AG04449 (cell line): Measurements from ENCODE around the gene HIGD1B.

ENCODE experiments used
- CTCF ChIA-PET: fragments of 350-600 bp; formaldehyde crosslinking; extraction: SDS; loops from one replicate; lab custom pipeline; 2021; ENCODE audit warnings: antibody characterized with exemption; lab: Yijun Ruan, JAX
- POLR2A ChIA-PET: fragments of 400-600, 350-600 bp; formaldehyde crosslinking; extraction: SDS; loops from one replicate; lab custom pipeline; 2020; ENCODE audit warnings: antibody characterized with exemption, inconsistent platforms; lab: Yijun Ruan, JAX
- DNase-seq: peaks from one replicate; pipeline ENCODE4 v3.0.0-alpha.2; 2010; ENCODE audit warnings: low read depth, low spot score
- H3K4me3 ChIP-seq: 2 replicates; pipeline ENCODE4 v1.5.1; 2011; ENCODE audit warnings: low read depth, mild to moderate bottlenecking, control low read depth, low read length
- TF ChIP-seq, protein P1 (sequence below): IDR thresholded peaks from one replicate; pipeline ENCODE4 v1.5.1; 2011; ENCODE audit warnings: mild to moderate bottlenecking, moderate library complexity, low read length, control low read depth, inconsistent platforms; ENCODE audit not compliant: insufficient read depth; ENCODE audit errors: missing control alignments

HIGD1B gene

DNA sequence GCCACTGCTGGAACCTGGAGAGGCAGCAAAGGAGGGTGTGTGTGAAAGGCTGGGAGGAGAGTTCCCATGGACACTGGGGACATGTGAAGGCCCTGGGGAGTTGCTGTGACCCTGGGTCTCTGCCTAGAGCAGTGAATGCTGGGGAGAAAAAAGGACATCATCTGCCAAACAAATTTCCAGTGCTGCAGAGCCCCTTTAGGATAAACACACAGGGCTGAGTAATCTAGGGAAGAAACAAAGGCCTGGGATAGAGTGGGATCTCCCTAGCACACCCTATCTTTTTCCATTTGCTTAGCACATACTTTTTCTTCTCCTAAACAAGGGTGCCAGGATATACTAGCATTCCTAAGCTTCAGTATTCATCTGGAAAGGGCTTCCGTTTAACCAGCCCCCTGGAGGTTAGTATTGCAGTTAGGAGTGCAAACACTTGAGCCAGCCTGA lies 3.3 kb upstream of the HIGD1B start:
- ChIA-PET POLR2A (interaction anchor here (1.4 kb wide), 1 partner anchor 65 kb away, joined by 3 read pairs; no protein-coding TSS in a partner anchor), CTCF (interaction anchor here (0.7 to 8.6 kb wide), 13 partner anchors 8 to 67 kb away, joined by 3 to 89 read pairs (median 5); no protein-coding TSS in a partner anchor)

DNA sequence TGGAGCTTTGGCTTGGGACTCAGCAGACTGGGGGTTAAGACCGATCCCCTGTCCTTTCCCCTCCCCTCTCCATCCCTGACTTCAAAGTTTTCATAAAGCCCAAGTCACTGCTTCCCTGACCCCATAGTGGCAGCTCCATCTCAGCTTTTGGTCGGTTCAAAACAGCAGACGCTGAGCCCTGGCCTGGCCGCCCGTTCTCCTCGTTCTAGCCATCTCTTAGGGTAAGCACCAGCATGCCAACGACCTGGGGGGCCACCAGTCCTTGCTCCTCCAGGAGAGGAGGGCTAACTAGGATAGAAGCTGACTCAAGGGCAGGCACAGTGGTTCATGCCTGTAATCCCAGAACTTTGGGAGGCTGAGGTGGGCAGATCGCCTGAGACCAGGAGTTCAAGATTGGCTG lies 1.5 kb upstream of the HIGD1B start:
- ChIA-PET CTCF (interaction anchor here (0.9 to 8.6 kb wide), 6 partner anchors 10 to 176 kb away, joined by 3 to 89 read pairs (median 10); no protein-coding TSS in a partner anchor), POLR2A (interaction anchor here (0.7 kb wide), 1 partner anchor 174 kb away, joined by 3 read pairs; no protein-coding TSS in a partner anchor)

More for the DNA sequence above, 3.3 kb upstream of the HIGD1B start:
- TF ChIP-seq, protein P1, sequence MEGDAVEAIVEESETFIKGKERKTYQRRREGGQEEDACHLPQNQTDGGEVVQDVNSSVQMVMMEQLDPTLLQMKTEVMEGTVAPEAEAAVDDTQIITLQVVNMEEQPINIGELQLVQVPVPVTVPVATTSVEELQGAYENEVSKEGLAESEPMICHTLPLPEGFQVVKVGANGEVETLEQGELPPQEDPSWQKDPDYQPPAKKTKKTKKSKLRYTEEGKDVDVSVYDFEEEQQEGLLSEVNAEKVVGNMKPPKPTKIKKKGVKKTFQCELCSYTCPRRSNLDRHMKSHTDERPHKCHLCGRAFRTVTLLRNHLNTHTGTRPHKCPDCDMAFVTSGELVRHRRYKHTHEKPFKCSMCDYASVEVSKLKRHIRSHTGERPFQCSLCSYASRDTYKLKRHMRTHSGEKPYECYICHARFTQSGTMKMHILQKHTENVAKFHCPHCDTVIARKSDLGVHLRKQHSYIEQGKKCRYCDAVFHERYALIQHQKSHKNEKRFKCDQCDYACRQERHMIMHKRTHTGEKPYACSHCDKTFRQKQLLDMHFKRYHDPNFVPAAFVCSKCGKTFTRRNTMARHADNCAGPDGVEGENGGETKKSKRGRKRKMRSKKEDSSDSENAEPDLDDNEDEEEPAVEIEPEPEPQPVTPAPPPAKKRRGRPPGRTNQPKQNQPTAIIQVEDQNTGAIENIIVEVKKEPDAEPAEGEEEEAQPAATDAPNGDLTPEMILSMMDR: peak; percentile 9
- no peak for DNase-seq
- no peak overlapping the region for H3K4me3 ChIP-seq

DNA sequence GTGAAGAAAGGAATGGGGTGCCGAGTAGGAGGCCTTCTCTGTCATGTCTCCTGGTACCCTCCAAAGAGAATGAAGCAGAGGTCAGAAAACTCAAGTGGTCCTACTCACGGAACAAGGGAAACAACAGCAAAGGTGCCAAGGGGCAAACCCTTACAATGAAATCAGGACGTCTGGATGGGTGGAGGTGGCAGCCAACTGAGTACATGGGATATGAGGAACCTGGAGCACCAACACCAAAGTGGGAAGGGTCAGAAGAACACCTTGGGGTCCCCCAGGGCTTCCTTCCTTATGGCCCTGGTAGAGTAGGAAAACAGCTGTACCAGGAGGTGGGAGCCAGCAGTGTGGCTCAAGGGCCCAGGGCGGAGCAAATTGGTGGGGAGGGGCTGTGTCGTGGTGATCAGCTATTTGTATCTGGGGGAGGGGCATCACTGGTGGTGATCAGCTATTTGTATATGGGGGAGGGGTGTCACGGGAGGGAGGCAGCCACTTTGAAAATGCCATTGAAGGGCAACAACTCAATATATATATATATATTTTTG lies 643 bp downstream of the HIGD1B start:
- CTCF ChIA-PET: interaction anchor here (0.9 to 8.6 kb wide), 6 partner anchors 10 to 71 kb away, joined by 3 to 89 read pairs (median 4); no protein-coding TSS in a partner anchor
- POLR2A ChIA-PET: no interaction called here

More for the DNA sequence above, 1.5 kb upstream of the HIGD1B start:
- no peak for DNase-seq
- H3K4me3 ChIP-seq: no peak overlapping the region
- TF ChIP-seq, protein P1: no peak

DNA sequence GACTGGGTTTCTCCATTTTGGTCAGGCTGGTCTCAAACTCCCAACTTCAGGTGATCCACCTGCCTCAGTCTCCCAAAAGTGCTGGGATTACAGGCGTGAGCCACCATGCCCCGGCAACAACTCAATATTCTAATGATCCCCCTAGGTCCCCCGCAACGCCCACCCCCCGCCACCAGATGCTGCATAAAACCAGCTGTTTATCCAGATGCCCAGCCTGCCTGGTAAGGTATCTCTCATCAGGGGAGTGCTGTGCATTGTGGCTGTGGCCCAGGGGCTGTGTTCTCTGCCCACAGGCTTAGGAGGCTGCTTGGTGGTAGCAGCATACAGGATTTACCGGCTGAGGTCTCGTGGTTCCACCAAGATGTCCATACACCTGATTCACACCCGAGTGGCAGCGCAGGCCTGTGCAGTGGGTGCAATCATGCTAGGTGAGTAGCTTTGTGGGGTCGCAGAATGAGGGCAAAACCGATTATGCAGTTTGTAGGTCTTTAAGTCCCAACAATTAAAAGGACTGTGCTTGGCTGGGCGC lies 1.3 kb downstream of the HIGD1B start:
- ChIA-PET CTCF (interaction anchor here (0.9 to 8.6 kb wide), 3 partner anchors 10 to 71 kb away, joined by 3 to 89 read pairs (median 80); no protein-coding TSS in a partner anchor), POLR2A (no interaction called here)
- H3K4me3 ChIP-seq: no peak overlapping the region
- TF ChIP-seq, protein P1: no peak
- no peak for DNase-seq

More for the DNA sequence above, 643 bp downstream of the HIGD1B start:
- TF ChIP-seq, protein P1: no peak
- no peak for DNase-seq
- no peak overlapping the region for H3K4me3 ChIP-seq

DNA sequence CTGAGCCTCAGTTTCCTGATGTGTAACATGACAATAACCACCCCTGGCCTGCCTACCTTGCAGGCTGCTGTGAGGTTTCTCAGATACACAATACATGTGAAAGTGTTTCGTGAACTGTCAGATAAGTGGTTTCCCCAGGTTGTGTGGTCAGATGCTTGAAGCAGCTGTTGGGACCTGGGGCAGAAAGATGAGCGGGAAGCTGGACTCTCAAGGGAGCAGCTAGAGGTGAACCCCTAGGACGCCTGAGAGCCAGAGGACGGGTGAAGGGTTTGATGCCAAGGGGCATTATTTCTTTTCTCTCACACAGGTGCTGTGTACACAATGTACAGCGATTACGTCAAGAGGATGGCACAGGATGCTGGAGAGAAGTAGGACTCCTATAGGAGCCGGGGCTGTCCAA lies 2.3 kb downstream of the HIGD1B start:
- DNase-seq: no peak
- no peak overlapping the region for H3K4me3 ChIP-seq
- POLR2A ChIA-PET: no interaction called here
- TF ChIP-seq, protein P1: no peak
- CTCF ChIA-PET: interaction anchor here (0.9 to 8.6 kb wide), 3 partner anchors 9 to 72 kb away, joined by 3 to 89 read pairs (median 80); no protein-coding TSS in a partner anchor

DNA sequence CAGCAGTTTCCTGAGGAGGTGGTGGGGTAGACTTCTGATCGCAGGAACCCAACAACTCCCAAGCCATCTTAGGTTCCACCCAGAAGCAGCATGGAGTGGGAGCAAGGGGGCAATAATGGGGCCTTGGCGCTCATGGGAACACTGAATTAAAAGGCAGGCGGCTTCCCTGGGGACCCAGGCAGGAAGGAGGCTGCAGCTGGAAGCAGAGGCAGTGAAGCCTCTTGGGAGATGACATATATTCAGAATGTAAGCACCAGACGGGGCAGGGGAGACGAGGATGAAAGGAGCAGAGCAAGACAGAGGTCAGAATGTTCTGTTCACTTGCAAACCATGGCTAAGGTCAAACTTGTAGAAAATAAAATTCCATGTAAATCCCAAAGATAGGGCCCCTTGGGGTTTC lies 2.9 kb downstream of the HIGD1B start:
- TF ChIP-seq, protein P1: no peak
- H3K4me3 ChIP-seq: no peak overlapping the region
- ChIA-PET CTCF (interaction anchor here (0.7 to 8.6 kb wide), 3 partner anchors 8 to 76 kb away, joined by 3 to 80 read pairs (median 3); no protein-coding TSS in a partner anchor), POLR2A (no interaction called here)
- DNase-seq: no peak
